Femur (tissue), 1 donor: ENCODE measurements around the gene PAXX.

Experiments
- DNase-seq: peaks from one replicate; pipeline ENCODE4 v3.0.0-alpha.2; 2017

The PAXX gene

DNA sequence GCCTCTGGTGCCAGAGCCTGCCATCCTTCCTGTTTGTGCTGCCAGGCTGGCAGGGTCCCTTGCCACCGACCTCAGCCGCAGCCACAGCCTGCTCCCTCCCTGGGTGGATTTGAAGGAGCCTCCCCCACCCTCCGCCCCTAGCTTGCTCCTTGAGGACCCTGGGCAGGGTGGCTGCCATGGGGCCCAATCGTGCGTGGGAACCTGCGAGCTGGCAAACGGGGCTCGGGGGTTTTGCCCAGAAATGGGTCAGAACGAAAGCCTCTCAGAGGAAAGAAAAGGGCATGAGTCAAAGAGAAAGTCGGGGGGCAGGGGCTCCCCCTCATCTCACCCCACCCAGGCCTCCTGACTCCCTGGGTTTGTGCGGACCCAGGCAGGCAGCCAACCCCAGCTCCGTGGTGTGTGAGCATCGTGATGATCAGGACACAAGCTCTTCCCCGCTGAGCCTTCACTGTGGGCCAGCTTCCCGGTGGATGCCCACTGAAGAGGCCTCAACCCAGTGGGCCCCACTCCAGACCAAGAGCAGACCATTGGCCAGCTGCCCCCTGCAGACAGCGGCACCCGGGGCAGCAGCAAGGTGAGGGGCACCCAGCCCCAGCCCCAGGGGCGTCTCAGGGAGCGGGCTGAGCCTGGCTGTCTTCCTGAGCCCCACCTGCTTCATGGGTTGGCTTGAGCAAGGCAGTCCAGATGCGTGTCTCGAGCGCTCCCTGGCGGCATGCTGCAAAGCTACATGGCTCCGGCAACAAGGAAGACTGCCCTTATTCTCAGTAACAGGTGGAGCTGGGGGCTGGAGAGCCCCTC lies 42.7 kb downstream of the PAXX start:
- DNase-seq, result peak; percentile 91

DNA sequence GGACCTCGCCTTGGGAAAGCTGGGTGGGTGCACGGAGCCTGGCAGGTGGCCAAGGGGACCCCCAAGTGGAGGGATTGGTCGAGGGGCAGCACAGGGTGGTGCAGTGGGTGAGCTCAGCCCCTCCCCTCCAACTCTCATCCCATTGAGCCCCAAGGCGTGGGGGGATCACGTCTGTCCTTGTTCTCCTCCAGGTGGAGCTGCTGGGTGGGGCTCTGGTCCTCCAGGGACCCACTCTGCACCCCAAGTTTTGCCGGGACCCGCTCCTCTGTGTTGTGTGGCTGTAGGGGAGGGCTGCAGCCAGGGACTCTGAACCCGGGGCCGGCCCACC lies 43.2 kb downstream of the PAXX start:
- DNase-seq, result no peak

DNA sequence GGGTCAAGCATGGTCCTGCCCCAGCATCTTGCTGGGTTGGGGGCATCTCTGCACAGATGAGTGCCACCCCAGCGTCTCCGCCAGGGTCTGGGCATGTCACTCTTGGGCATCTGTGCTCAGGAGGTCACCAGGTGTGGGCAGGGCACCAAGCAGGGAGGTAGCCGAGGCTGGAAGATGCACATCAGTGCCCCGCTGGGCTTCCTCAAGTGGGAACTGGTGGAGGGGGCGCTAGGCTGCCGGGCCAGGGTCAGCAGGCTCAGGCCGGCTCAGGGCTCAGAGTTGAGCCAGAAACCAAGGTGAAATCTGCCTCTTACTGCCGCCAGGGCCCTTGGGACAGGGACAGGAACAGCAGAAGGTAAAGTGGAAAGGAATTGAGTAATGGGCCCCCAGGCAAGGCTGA lies 43.7 kb downstream of the PAXX start:
- DNase-seq, result no peak

GRCh38 chr9:137037035-137037434 lies 44.8 kb downstream of the PAXX start:
- no peak for DNase-seq

DNA sequence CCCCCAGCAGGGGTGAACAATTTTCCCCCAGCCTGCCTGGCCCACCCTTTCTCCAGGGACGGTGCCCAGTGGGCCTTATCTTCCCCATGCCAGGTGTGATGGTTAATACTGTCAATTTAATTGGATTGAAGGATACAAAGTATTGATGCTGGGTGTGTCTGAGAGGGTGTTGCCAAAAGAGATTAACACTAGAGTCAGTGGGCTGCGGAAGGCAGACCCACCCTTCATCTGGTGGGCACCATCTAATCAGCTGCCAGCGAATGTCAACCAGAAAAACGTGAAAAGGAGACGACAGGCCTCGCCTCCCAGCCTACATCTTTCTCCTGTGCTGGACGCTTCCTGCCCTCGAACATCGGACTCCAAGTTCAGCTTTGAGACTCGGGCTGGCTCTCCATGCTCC lies 45.3 kb downstream of the PAXX start:
- DNase-seq, result no peak

GRCh38 chr9:137038916-137039315 lies 46.7 kb downstream of the PAXX start:
- no peak for DNase-seq

DNA sequence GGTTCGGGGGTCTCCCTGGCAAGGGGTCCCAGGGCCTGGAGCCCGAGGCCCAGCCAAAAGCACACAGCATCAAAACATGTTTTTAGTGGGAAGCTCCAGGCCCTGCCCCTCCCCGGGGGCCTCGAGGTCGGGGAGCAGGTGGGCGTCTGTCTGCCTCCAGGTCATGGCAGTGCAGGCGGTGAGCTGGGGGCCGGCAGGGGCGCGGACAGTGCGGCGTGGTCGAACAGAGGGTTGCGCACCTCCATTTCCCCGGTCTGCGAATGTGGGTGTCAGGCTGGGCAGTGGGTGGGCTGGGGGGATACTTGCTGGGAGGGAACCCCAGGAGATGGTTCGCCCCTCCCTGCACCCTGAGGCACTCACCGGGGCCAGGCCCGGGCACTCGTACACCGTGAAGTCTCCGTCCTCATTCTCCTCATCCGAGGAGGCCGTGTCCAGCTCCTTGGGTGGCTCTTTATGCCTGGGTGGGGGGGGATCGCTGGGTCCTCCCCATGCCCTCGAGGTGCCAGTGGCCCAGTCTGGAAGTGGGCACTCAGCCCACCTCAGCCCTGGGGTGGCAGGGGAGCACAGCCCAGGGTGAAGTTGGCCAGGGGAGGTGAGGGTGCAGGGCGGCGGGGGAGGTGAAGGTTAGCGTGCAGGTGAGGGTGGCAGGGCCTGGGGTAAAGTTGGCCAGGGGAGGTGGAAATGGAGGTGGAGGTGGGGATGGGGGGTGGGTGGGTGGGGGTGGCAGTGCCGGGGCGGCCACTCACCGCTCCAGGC lies 47.6 kb downstream of the PAXX start:
- no peak for DNase-seq

DNA sequence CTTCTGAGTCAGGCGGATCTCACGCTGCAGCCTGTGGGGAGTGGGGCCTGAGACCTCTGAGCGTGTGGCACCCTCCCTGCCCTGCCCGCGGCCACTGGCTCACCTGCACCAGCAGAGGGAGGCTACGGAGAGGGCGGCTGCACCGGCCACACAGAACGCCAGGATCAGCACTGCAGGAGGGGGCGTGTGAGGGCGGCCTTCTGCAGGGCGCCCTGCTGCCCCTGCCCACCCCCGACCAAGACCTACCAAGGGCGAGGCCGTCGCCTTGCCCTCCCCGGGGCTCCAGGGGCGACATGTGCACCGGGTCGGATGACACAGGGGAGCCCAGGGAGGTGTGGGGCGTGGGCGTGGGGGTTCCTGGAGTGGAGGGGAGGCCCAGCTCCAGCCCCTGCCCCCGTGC lies 48.3 kb downstream of the PAXX start:
- no peak for DNase-seq

DNA sequence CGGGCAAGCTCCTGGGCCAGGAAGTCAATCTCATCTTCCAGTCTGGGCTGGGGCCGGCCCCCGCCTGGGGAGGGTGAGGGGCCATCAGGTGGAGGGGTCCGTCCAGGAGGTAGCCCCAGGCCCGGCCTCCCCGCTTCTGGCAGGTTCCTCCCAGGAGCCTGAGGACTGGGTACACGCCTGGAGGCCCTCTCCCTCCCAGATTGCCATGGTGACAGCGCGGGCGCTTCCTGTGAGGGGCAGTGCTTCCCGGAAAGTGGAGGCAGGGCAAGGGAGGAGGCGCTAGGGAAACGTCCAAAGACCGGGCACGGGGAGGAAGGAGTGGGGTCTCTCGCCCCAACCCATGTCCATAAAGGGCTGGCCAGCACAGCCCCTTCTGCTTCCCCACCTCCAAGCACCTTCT lies 48.9 kb downstream of the PAXX start:
- DNase-seq, result no peak

GRCh38 chr9:137042751-137043727 lies 50.8 kb downstream of the PAXX start:
- no peak for DNase-seq
